Activated CD8-positive, alpha-beta memory T cell treated with anti-CD3 and anti-CD28 coated beads, Interleukin-2, amount 50 U/mL, for 24 hours (primary cell): ENCODE data around the gene IL6ST.
"Not testable (repeated sequence)": the region's sequence is repeated elsewhere in the genome, so short reads cannot be mapped to it uniquely, and the experiment has no call there.

ENCODE experiments used
- DNase-seq: peaks from one replicate; pipeline ENCODE4 v3.0.0-alpha.2; 2020; ENCODE audit errors: extremely low read depth

IL6ST gene

GRCh38 chr5:56004874-56005273, 10.1 kb upstream of the IL6ST start:
- no peak for DNase-seq

- DNase-seq, result no peak
Measured at GRCh38 chr5:56003679-56004078, 8.9 kb upstream of the IL6ST start.

DNA sequence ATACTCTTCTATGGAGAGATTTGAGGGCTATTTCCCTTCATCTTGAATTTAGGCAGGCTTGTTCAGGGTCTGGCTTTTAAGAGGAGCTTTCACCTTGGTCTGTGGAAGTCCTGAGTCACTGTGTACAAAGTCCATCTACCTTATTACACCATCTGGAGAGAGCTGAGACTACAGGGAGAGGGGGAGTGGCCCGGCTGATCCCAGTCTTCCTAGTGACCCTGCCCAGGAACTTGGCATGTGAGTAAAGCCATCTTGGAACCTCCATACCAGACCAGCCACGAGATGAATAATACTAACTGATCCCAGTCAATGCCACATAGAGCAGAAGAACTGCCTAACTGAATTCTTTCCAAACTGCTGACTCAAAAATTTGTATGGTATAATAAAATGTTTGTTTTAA, 8.4 kb upstream of the IL6ST start:
- DNase-seq, result no peak

DNA sequence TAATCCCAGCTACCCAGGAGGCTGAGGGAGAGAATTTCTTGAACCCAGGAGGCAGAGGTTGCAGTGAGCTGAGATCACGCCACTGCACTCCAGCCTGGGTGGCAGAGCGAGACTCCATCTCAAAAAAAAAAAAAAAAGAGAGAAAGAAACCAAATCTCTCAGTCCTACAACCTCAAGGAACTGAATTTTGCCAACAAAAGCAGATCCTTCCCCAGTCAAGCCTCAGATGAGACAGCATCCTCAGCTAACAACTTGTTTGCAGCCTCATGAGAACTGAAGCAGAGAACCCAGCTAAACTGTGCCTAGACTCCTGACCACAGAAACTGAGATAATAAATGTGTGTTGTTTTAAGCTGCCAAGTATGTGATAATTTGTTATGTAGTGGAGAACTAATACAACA, 7.5 kb upstream of the IL6ST start:
- DNase-seq, result no peak

GRCh38 chr5:56000221-56000620, 5.5 kb upstream of the IL6ST start:
- not testable (repeated sequence) for DNase-seq

DNA sequence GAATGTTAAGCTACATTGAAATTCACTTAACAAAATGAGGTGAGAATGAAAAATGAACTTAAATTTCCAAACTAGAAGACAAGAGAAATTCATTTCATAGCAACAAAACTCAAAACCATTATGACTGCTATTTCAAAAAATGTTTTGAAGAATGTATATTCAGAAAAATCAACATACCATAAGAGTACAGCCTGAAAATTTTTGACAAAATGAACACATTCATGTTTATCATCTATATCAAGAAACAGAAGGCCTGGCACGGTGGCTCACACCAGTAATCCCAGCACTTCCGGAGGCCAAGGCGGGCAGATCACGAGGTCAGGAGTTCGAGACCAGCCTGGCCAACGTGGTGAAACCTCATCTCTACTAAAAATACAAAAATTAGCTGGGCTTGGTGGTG, 4.2 kb upstream of the IL6ST start:
- no peak for DNase-seq

GRCh38 chr5:55997742-55998351, 3.1 kb upstream of the IL6ST start:
- no peak for DNase-seq

DNA sequence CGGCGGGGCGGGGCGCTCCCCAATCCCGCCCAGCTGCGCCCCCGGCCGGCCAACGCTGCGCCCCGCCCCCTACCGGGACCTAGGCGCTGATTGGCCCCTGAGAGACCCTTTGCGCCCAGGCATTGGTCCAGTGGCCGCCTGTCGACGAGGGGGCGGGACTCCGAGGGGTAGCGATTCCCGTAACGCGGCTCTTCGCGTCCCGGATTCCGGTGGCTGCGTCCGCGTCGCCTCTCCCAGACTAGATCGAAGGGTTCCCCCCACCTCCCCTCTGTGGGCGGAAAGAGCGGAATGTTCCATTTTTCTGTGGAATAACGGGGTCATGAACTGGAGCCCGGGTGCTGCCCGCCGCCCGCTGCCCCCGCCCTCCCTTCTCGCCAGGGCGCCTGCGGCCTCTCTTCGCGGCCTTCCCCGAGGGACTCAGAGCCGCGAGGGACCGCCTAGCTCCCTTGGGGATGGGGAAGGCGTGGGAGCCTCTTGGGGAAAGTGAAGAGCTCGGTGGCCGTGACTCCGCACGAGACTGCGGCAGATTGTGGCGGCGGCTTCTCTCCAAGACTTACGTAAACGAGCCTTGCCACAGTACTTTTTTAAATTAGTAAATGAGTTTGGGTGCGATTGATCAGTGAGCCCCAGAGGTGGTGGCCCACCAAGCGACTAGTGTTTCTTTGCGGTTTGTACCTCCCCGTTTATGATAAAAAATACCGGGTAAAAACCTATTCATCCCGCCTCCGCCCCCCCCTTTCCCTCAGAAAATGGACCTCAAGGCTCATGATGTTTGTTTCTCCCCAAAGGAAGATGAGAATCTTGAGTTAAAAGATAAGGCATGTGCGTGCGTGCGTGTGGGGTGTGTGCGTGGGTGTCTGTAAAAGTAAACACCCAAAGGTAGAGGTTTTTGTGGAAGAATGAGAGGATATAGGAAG, 493 bp upstream of the IL6ST start:
- DNase-seq, result peak; percentile 89

DNA sequence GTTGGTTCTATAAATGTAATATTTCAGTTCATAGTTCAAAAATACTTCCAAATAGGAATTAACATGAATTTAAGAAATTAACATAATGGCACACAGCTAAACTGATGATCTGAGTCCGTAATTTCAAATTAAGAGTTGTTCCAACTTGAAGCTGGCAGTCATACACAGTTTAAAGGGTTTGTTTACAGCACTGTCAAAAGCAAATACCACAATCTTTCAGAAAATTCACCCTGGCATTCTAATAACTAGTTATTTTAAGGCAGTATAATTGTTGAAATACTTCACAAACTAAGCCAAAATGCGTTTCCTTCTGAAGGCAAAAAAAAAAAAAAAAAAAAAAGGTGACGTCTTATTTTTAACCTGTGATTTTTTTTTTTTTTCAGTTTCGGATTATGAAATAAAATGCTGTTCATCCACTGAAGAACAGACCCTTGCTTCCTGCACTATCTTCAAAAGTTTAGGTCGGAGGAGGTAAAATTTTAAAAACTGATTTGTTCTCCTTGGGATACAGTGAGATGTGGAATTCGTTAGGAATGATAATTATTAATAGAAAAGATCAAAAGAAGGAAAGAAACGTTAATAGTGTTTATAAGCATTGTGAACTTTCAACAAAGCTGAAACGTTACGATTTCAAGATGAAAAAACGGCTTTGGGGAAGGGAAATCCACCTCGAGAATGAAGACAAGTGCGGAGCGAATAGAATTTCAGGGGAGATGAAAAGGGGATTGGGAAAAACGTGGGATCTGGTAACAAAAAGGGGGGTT, 850 bp downstream of the IL6ST start:
- no peak for DNase-seq

- no peak for DNase-seq
Measured at GRCh38 chr5:55993013-55993412, 1.8 kb downstream of the IL6ST start.

DNA sequence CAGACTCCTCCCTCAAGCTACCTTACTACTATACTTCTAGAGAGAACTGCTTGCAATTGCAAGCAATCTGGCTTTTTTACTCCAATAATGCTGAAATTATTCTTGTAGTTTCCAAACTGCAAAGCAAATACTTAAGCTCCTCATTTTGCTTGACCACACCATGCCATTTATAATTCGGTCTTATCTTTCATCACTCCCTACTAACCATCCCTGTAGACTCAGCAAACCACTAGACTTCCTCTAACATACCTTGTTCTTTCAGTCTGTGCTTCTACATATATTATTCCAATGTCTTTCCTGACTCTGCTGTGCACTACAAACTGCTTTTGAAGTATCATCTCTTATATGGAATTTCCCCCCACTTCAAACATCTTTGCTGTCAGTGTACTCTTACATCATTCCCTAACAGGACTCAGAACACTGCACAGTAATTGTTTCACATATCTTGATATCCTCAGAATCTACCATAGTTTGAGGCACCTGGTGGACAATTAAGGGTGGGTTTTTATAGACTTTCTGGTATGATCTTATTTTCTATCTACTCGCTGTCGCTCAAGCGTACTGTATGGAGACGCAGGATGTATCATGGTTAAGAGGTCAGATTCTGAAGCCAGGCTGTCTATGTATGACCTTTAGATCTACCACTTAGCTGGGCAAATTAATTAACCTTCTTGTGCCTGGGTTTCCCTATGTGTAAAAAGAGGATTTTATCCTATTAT, 2.8 kb downstream of the IL6ST start:
- DNase-seq, result no peak

DNA sequence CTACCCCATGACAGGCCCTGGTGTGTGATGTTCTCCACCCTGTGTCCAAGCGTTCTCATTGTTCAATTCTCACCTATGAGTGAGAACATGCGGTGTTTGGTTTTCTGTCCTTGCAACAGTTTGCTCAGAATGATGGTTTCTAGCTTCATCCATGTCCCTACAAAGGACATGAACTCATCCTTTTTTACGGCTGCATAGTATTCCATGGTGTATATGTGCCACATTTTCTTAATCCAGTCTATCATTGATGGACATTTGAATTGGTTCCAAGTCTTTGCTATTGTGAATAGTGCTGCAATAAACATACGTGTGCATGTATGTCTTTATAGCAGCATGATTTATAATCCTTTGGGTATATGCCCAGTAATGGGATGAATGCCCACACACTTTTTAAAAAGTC, 3.9 kb downstream of the IL6ST start:
- not testable (repeated sequence) for DNase-seq

GRCh38 chr5:55989860-55990259, 4.9 kb downstream of the IL6ST start:
- DNase-seq, result no peak

DNA sequence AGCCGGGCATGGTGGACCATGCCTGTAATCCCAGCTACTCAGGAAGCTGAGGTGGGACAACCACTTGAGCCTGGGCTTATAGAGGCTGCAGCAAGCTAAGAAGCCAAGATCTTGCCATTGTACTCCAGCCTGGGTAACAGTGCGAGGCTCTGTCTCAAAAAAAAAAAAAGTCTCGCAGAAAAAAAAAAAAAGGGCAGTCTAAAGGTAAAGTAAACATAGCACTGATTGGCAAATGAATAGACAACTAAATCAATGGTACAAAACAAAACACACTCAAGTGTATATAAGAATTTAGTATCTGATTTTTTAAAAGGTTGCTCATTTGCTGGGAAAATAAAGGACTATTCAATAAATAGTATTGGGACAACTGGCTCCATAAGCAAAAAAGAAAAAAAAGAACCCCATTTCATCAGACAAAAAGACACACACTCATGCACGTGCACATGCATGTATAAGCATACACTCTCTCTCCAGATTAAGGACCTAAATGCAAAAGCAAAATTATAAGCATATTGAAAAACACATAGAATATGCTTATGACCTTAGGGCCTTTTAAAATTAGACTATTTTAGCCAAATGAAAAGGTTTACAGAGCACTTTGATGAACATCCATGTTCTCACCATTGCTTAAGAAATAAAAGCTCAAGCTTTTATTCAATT, 5.7 kb downstream of the IL6ST start:
- DNase-seq, result no peak

DNA sequence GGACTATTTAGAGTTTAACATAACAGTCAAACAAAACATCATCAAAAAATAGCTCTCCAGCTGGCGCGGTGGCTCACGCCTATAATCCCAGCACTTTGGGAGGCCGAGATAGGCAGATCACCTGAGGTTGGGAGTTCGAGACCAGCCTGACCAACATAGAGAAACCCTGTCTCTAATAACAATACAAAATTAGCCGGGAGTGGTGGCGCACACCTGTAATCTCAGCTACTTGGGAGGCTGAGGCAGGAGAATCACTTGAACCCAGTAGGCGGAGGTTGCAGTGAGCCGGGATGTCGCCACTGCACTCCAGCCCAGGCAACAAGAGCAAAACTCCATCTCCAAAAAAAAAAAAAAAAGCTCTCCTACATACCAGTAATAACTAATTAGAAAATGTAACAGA, 6.3 kb downstream of the IL6ST start:
- not testable (repeated sequence) for DNase-seq

- DNase-seq, result no peak
Measured at GRCh38 chr5:55986931-55987330, 7.8 kb downstream of the IL6ST start.

DNA sequence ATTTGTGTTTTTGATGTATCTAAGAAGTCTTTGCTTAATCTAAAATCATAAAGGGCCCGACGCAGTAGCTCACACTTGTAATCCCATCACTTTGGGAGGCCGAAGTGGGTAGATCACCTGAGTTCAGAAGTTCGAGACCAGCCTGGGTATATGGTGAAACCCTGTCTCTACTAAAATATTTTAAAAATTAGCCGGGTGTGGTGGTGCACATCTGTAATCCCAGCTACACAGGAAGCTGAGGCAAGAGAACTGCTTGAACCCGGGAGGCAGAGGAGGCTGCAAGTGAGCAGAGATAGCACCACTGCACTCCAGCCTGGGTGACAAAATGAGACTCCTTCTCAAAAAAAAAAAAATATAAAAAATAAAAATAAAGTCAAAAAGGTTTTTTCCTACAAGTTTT, 9.6 kb downstream of the IL6ST start:
- DNase-seq, result no peak

- DNase-seq, result no peak
Measured at GRCh38 chr5:55983986-55984385, 10.8 kb downstream of the IL6ST start.

GRCh38 chr5:55982957-55983381, 11.8 kb downstream of the IL6ST start:
- no peak for DNase-seq

- no peak for DNase-seq
Measured at GRCh38 chr5:55973296-55973695, 21.5 kb downstream of the IL6ST start.

- no peak for DNase-seq
Measured at GRCh38 chr5:55969956-55970355, 24.8 kb downstream of the IL6ST start.
